NCI-H526 treated with DMSO at 0.1 percent for 48 hours (cell line): ENCODE measurements around the gene OGT.
"Not testable (repeated sequence)": the region's sequence is repeated elsewhere in the genome, so short reads cannot be mapped to it uniquely, and the experiment has no call there.

Experiments
- DNase-seq: peaks from one replicate; lab custom pipeline; 2025; lab: John Stamatoyannopoulos, UW

Gene OGT

GRCh38 chrX:71540801-71541200 lies 7.9 kb downstream of the OGT start:
- DNase-seq: no peak

GRCh38 chrX:71541210-71542022 lies 8.5 kb downstream of the OGT start:
- no peak for DNase-seq

- no peak for DNase-seq
Measured at GRCh38 chrX:71542411-71542810, 9.5 kb downstream of the OGT start.

GRCh38 chrX:71542825-71543224 lies 9.9 kb downstream of the OGT start:
- DNase-seq: no peak

GRCh38 chrX:71543316-71543715 lies 10.4 kb downstream of the OGT start:
- DNase-seq: no peak

GRCh38 chrX:71545364-71545763 lies 12.5 kb downstream of the OGT start:
- no peak for DNase-seq

- DNase-seq: no peak
Measured at GRCh38 chrX:71546879-71547278, 14.0 kb downstream of the OGT start.

- no peak for DNase-seq
Measured at GRCh38 chrX:71547339-71547738, 14.4 kb downstream of the OGT start.

- no peak for DNase-seq
Measured at GRCh38 chrX:71549986-71550385, 17.1 kb downstream of the OGT start.

- DNase-seq: no peak
Measured at GRCh38 chrX:71550578-71550977, 17.7 kb downstream of the OGT start.

GRCh38 chrX:71556036-71556435 lies 23.1 kb downstream of the OGT start:
- no peak for DNase-seq

GRCh38 chrX:71558920-71559319 lies 26.0 kb downstream of the OGT start:
- DNase-seq: no peak

GRCh38 chrX:71559773-71560172 lies 26.9 kb downstream of the OGT start:
- not testable (repeated sequence) for DNase-seq

- no peak for DNase-seq
Measured at GRCh38 chrX:71563921-71564320, 31.0 kb downstream of the OGT start.

- DNase-seq: no peak
Measured at GRCh38 chrX:71565474-71566041, 32.7 kb downstream of the OGT start.

- DNase-seq: not testable (repeated sequence)
Measured at GRCh38 chrX:71571390-71571789, 38.5 kb downstream of the OGT start.

- DNase-seq: no peak
Measured at GRCh38 chrX:71573590-71573989, 40.7 kb downstream of the OGT start.

GRCh38 chrX:71577682-71578081 lies 44.8 kb downstream of the OGT start:
- DNase-seq: no peak

- DNase-seq: no peak
Measured at GRCh38 chrX:71578253-71579135, 45.6 kb downstream of the OGT start, which contains the start of gene GCNA. Gene GCNA, plus strand, starts transcription at chrX:71578437. Its CDS starts 2,385 bp downstream, at chrX:71580822.

- DNase-seq: no peak
Measured at GRCh38 chrX:71579136-71579989, 46.5 kb downstream of the OGT start.

GRCh38 chrX:71579990-71580380 lies 47.1 kb downstream of the OGT start:
- DNase-seq: no peak

- no peak for DNase-seq
Measured at GRCh38 chrX:71581210-71581609, 48.3 kb downstream of the OGT start.
